ENCODE results near the gene MAPKBP1. TPM values are rescaled to one million over a fixed set of nuclear protein-coding genes. Genes with fewer than 3 reads are reported as not detected.
A peak's percentile ranks its signal among the peaks of the same experiment; 100 is the strongest.

The MAPKBP1 gene
- total RNA-seq, 1 donor from 2014 or later: 27.2 TPM

- TF ChIP-seq CTCF (IDR thresholded peaks at IDR 0.05): no peak
- Mint-ChIP-seq H3K4me3 (ENCODE audit: unreplicated experiment) (no peak overlapping the region), H3K27me3 (ENCODE audit: low read depth) (no peaks in the 10 kb centered on the region), H3K9me3 (ENCODE audit: low read depth) (no peaks in the 10 kb centered on the region), H3K36me3 (ENCODE audit: low read depth) (peaks cover 26% of the 10 kb centered on the region), H3K27ac (ENCODE audit: unreplicated experiment) (no peak overlapping the region), H3K4me1 (ENCODE audit: low read depth) (peaks cover 15% of the 10 kb centered on the region)
- DNase-seq (ENCODE audit: low spot score): no peak
Measured at GRCh38 chr15:41824062-41824745, 49.9 kb downstream of the MAPKBP1 start.

- Mint-ChIP-seq H3K36me3 (ENCODE audit: low read depth) (peaks cover 20% of the 10 kb centered on the region), H3K27me3 (ENCODE audit: low read depth) (no peaks in the 10 kb centered on the region), H3K4me3 (ENCODE audit: unreplicated experiment) (no peak overlapping the region)
Measured at GRCh38 chr15:41825145-41825544, 50.9 kb downstream of the MAPKBP1 start.

GRCh38 chr15:41825572-41826535 is 51.6 kb downstream of the MAPKBP1 start:
- no peak for DNase-seq (ENCODE audit: low spot score)

More at GRCh38 chr15:41825145-41825544, 50.9 kb downstream of the MAPKBP1 start:
- H3K27ac Mint-ChIP-seq (ENCODE audit: unreplicated experiment): no peak overlapping the region
- H3K4me1 Mint-ChIP-seq (ENCODE audit: low read depth): peaks cover 15% of the 10 kb centered on the region
- no peaks in the 10 kb centered on the region for H3K9me3 Mint-ChIP-seq (ENCODE audit: low read depth)
- no peak for TF ChIP-seq CTCF (IDR thresholded peaks at IDR 0.05)
- no peak for DNase-seq (ENCODE audit: low spot score)

GRCh38 chr15:41827290-41827879 is 53.1 kb downstream of the MAPKBP1 start:
- Mint-ChIP-seq H3K4me1 (ENCODE audit: low read depth) (peaks cover 15% of the 10 kb centered on the region), H3K27me3 (ENCODE audit: low read depth) (no peaks in the 10 kb centered on the region), H3K9me3 (ENCODE audit: low read depth) (no peaks in the 10 kb centered on the region), H3K36me3 (ENCODE audit: low read depth) (peaks cover 14% of the 10 kb centered on the region), H3K27ac (ENCODE audit: unreplicated experiment) (peak overlapping the region; percentile 79), H3K4me3 (ENCODE audit: unreplicated experiment) (peak overlapping the region; percentile 77)
- peak; percentile 44 for TF ChIP-seq CTCF (IDR thresholded peaks at IDR 0.05)
- no peak for DNase-seq (ENCODE audit: low spot score)

More at GRCh38 chr15:41825572-41826535, 51.6 kb downstream of the MAPKBP1 start:
- H3K4me3 Mint-ChIP-seq (ENCODE audit: unreplicated experiment): peak overlapping the region; percentile 7
- peaks cover 20% of the 10 kb centered on the region for H3K36me3 Mint-ChIP-seq (ENCODE audit: low read depth)
- H3K9me3 Mint-ChIP-seq (ENCODE audit: low read depth): no peaks in the 10 kb centered on the region
- H3K4me1 Mint-ChIP-seq (ENCODE audit: low read depth): peaks cover 15% of the 10 kb centered on the region
- H3K27ac Mint-ChIP-seq (ENCODE audit: unreplicated experiment): peak overlapping the region; percentile 9
- TF ChIP-seq CTCF (IDR thresholded peaks at IDR 0.05): no peak
- no peaks in the 10 kb centered on the region for H3K27me3 Mint-ChIP-seq (ENCODE audit: low read depth)

All from chondrocyte (in vitro differentiated cells).